Activated CD4-positive, alpha-beta T cell treated with anti-CD3 and anti-CD28 coated beads for 36 hours (primary cell): ENCODE measurements around the gene WNK1. TPM values are rescaled to one million over a fixed set of nuclear protein-coding genes. Genes with fewer than 3 reads are reported as not detected.
A peak's percentile ranks its signal among the peaks of the same experiment; 100 is the strongest.

Experiments
- ATAC-seq: fragments of 200-7000 bp; cut with Tn5 transposase; one replicate; pipeline ENCODE4 v1.10.0; 2021; ENCODE audit warnings: mild to moderate bottlenecking, moderate library complexity
- CTCF ChIA-PET: fragments of 350-600 bp; sonication (Branson Sonifier 250); formaldehyde crosslinking; loops from one replicate; lab custom pipeline; 2021; ENCODE audit warnings: antibody characterized with exemption; lab: Charles Lee
- POLR2A ChIA-PET: fragments of 350-600 bp; sonication (Branson Sonifier 250); formaldehyde crosslinking; loops from one replicate; lab custom pipeline; 2021; ENCODE audit warnings: antibody characterized with exemption, inconsistent platforms; lab: Charles Lee
- DNase-seq: peaks from one replicate; pipeline ENCODE4 v3.0.0-alpha.2; 2020
- H3K27ac Mint-ChIP-seq: one replicate; pipeline ENCODE4 v1.8.0; 2021; ENCODE audit warnings: mixed read lengths
- H3K27me3 Mint-ChIP-seq: one replicate; pipeline ENCODE4 v1.8.0; 2021; ENCODE audit warnings: mixed read lengths
- H3K36me3 Mint-ChIP-seq: one replicate; pipeline ENCODE4 v1.8.0; 2021; ENCODE audit warnings: low read depth, mixed read lengths
- H3K4me1 Mint-ChIP-seq: one replicate; pipeline ENCODE4 v1.8.0; 2021; ENCODE audit warnings: mixed read lengths
- H3K4me3 Mint-ChIP-seq: one replicate; pipeline ENCODE4 v1.8.0; 2021; ENCODE audit warnings: mild to moderate bottlenecking, moderate library complexity, mixed read lengths
- H3K9me3 Mint-ChIP-seq: one replicate; pipeline ENCODE4 v1.8.0; 2021; ENCODE audit warnings: low read depth, mixed read lengths
- intact Hi-C, 2 experiments: fragments of 100-400 bp; cut with DNase I in 1 of 2; cut with micrococcal nuclease in 1 of 2; formaldehyde crosslinking; loops; one replicate each; pipeline versions ENCODE4 v1.14.2 to v1.15.1; 2022 to 2024; cut with DNase I, micrococcal nuclease
- total RNA-seq, 2 experiments: library from RNA; stranded (reverse); gene quantifications; one replicate each; pipeline ENCODE4 v1.2.3, GENCODE V29; 2021

WNK1 gene
- total RNA-seq, 2 experiments from 2014 or later, result 127 to 147 TPM

DNA sequence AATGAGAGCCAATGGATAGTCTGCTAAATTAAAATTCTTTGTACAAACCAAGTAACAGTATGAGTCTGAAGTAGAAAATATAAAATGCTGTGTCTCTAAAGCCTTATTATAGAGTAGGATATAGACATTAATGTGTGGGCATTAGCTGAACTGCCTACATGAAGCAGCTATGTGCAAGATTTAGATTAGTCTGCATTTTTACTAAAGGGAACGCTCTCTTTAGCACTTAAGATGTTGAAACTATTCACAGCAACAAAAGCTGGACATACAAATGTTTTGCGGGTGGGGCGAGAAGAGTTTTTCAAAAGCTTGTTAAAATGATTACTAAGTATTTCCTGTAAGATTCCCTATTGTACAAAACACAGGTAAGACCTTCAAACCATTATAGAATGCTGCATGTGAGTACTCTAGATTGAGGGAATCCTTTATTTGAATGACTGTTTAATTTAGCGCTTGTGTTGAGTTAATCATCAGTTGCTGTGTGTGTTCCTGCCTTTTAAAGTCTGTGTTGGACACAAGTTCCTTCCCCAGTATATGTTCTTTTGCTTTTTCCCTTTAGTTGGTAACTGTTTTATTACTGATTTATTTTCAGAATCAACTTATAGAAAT, 110.0 kb downstream of the WNK1 start:
- ATAC-seq, result no peak
- Mint-ChIP-seq H3K36me3 (peaks cover 49% of the 10 kb centered on the region), H3K9me3 (no peaks in the 10 kb centered on the region), H3K27me3 (no peaks in the 10 kb centered on the region), H3K4me3 (no peak overlapping the region), H3K27ac (no peak overlapping the region), H3K4me1 (peaks cover 5% of the 10 kb centered on the region)
- DNase-seq, result no peak
- intact Hi-C loops, result no loop called here
- POLR2A ChIA-PET, result no interaction called here
- CTCF ChIA-PET, result interaction anchor here (0.6 to 1.2 kb wide), 2 partner anchors 9 to 287 kb away, joined by 3 read pairs; no protein-coding TSS in a partner anchor

DNA sequence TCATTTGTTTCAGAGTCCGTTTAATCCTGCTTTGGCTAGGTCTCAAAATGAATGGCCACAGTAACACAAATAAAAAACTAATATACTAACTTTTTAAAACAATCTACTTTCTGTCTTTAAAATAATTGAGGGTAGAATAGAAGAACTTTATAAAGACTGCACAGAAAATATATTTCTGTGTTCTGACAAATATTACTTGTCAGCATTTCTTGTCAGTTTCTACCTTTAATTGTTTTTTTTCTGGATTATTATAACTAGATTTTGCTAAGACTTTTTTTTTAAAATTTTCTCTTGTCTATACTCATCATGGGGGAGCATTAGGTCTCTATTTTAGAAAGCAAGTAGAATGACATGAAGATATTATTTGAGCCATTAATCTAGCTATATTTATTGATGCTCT, 110.9 kb downstream of the WNK1 start:
- POLR2A ChIA-PET, result no interaction called here
- no peak overlapping the region for H3K4me3 Mint-ChIP-seq
- no peak for DNase-seq
- H3K4me1 Mint-ChIP-seq, result peaks cover 1% of the 10 kb centered on the region
- H3K27me3 Mint-ChIP-seq, result no peaks in the 10 kb centered on the region
- no peak overlapping the region for H3K27ac Mint-ChIP-seq
- no peaks in the 10 kb centered on the region for H3K9me3 Mint-ChIP-seq
- CTCF ChIA-PET, result interaction anchor here (1.2 kb wide), 1 partner anchor 9 kb away, joined by 3 read pairs; no protein-coding TSS in a partner anchor
- no peak for ATAC-seq
- intact Hi-C loops, result no loop called here
- H3K36me3 Mint-ChIP-seq, result peaks cover 47% of the 10 kb centered on the region

DNA sequence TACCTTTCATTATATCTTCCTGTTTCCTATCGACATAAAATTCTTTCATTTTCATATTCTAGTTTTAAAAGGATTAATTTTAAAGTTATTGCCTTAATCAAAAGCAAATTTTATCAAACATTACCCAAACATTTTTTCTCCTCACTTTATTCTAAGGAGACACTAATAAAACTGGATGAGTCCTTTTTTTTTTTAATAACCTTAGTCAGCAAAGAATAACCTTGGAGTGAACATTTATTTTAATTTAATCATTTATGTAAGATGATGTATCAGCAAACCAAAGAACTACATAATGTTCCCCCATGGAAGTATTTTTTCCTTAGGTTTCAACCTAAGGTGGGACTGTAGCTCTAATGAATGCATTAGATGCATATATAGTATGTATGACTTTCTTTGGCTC, 113.2 kb downstream of the WNK1 start:
- CTCF ChIA-PET, result interaction anchor here (0.6 to 1.8 kb wide), 5 partner anchors 8 to 290 kb away, joined by 3 to 6 read pairs (median 3); no protein-coding TSS in a partner anchor
- Mint-ChIP-seq H3K27ac (no peak overlapping the region), H3K4me1 (peaks cover 15% of the 10 kb centered on the region), H3K27me3 (no peaks in the 10 kb centered on the region), H3K36me3 (peaks cover 42% of the 10 kb centered on the region), H3K4me3 (no peak overlapping the region), H3K9me3 (no peaks in the 10 kb centered on the region)
- POLR2A ChIA-PET, result no interaction called here
- ATAC-seq (no peak), DNase-seq (no peak)
- intact Hi-C loops, result no loop called here

DNA sequence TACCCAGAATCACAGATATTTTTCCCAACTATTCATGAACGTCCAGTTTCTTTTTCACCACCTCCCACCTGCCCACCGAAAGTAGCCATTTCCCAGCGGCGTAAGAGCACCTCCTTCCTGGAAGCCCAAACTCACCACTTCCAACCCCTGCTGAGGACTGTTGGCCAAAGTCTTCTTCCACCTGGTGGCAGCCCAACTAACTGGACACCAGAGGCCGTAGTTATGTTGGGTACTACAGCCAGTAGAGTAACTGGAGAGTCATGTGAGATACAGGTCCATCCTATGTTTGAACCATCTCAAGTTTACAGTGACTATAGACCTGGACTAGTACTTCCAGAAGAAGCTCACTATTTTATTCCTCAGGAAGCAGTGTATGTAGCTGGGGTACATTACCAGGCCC, 115.5 kb downstream of the WNK1 start:
- intact Hi-C loops, result no loop called here
- Mint-ChIP-seq H3K9me3 (no peaks in the 10 kb centered on the region), H3K4me1 (peaks cover 13% of the 10 kb centered on the region), H3K27me3 (no peaks in the 10 kb centered on the region), H3K27ac (no peak overlapping the region), H3K4me3 (no peak overlapping the region), H3K36me3 (peaks cover 35% of the 10 kb centered on the region)
- ChIA-PET POLR2A (interaction anchor here (0.6 kb wide), 2 partner anchors 10 to 35 kb away, joined by 3 read pairs; no protein-coding TSS in a partner anchor), CTCF (interaction anchor here (1.0 kb wide), 1 partner anchor 10 kb away, joined by 4 read pairs; no protein-coding TSS in a partner anchor)
- ATAC-seq, result no peak
- no peak for DNase-seq

DNA sequence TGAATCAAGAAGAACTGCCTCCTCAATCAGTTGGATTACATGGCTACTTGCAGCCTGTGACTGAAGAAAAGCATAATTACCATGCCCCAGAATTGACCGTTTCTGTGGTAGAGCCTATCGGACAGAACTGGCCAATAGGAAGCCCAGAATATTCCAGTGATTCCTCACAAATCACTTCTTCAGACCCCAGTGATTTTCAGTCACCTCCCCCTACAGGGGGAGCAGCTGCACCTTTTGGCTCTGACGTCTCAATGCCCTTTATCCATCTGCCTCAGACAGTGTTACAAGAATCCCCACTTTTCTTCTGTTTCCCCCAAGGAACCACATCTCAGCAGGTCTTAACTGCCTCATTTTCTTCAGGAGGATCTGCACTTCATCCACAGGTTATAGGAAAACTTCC, 116.3 kb downstream of the WNK1 start:
- no peak for DNase-seq
- peaks cover 33% of the 10 kb centered on the region for H3K36me3 Mint-ChIP-seq
- no peaks in the 10 kb centered on the region for H3K27me3 Mint-ChIP-seq
- peaks cover 13% of the 10 kb centered on the region for H3K4me1 Mint-ChIP-seq
- peak overlapping the region; percentile 26 for H3K27ac Mint-ChIP-seq
- POLR2A ChIA-PET, result interaction anchor here (0.6 kb wide), 2 partner anchors 10 to 36 kb away, joined by 3 read pairs; no protein-coding TSS in a partner anchor
- H3K4me3 Mint-ChIP-seq, result no peak overlapping the region
- ATAC-seq, result no peak
- no peaks in the 10 kb centered on the region for H3K9me3 Mint-ChIP-seq
- intact Hi-C loops, result no loop called here
- CTCF ChIA-PET, result interaction anchor here (0.6 to 0.9 kb wide), 2 partner anchors 9 to 11 kb away, joined by 3 read pairs; no protein-coding TSS in a partner anchor

DNA sequence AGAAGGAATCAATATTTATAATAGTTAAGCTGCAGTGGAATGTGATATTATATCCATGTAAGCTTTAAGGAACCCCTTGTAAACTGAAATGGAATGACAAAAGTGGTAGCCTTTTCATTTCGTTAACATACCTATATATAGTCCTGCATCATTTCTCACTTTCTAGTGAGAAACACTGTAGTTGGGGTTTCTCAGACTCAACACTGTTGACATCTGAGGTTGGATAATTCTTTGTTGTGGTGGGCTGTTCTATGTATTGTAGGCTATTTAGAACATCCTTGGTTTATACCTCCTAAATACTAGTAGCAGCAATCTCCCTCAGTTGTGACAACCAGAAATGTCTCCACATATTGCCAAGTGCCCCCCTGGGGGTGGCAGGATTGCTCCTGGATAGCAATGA, 118.0 kb downstream of the WNK1 start:
- Mint-ChIP-seq H3K27ac (no peak overlapping the region), H3K27me3 (no peaks in the 10 kb centered on the region), H3K4me3 (no peak overlapping the region), H3K36me3 (peaks cover 25% of the 10 kb centered on the region), H3K4me1 (peaks cover 13% of the 10 kb centered on the region), H3K9me3 (no peaks in the 10 kb centered on the region)
- ChIA-PET CTCF (interaction anchor here (1.2 to 2.0 kb wide), 3 partner anchors 17 to 294 kb away, joined by 4 to 6 read pairs (median 4); no protein-coding TSS in a partner anchor), POLR2A (no interaction called here)
- DNase-seq (no peak), ATAC-seq (no peak)
- intact Hi-C loops, result no loop called here

DNA sequence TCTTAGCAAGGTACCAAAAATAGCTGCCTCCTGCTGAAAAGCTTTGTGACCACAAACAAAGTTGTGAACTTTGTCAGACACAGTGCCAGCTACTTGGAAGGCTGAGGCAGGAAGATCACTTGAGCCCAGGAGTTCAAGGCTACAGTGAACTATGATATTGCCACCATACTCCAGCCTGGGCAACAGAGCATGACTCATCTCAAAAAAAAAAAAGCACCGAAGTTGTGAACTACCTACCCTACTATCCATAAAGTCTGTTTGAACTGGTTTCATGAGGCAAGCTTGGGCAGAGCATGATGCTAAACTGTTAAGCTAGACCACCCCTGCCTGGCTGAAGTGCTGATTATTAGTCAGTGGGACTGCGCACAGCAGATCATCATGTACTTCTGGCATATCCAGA, 121.6 kb downstream of the WNK1 start:
- Mint-ChIP-seq H3K9me3 (no peaks in the 10 kb centered on the region), H3K27me3 (no peaks in the 10 kb centered on the region), H3K27ac (peak overlapping the region; percentile 51), H3K4me3 (no peak overlapping the region), H3K36me3 (peaks cover 19% of the 10 kb centered on the region), H3K4me1 (peaks cover 8% of the 10 kb centered on the region)
- DNase-seq (no peak), ATAC-seq (peak; percentile 94)
- intact Hi-C loops, result no loop called here
- ChIA-PET CTCF (interaction anchor here (0.6 to 1.6 kb wide), 10 partner anchors 8 to 709 kb away, joined by 3 to 5 read pairs (median 4); no protein-coding TSS in a partner anchor), POLR2A (no interaction called here)

DNA sequence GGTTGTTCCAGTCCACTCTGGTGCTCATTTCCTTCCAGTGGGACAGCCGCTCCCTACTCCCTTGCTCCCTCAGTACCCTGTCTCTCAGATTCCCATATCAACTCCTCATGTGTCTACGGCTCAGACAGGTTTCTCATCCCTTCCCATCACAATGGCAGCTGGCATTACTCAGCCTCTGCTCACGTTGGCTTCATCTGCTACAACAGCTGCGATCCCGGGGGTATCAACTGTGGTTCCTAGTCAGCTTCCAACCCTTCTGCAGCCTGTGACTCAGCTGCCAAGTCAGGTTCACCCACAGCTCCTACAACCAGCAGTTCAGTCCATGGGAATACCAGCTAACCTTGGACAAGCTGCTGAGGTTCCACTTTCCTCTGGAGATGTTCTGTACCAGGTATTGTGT, 127.3 kb downstream of the WNK1 start:
- ChIA-PET POLR2A (no interaction called here), CTCF (interaction anchor here (1.3 kb wide), 1 partner anchor 703 kb away, joined by 3 read pairs; no protein-coding TSS in a partner anchor)
- H3K4me3 Mint-ChIP-seq, result no peak overlapping the region
- peaks cover 40% of the 10 kb centered on the region for H3K36me3 Mint-ChIP-seq
- peaks cover 5% of the 10 kb centered on the region for H3K4me1 Mint-ChIP-seq
- DNase-seq (no peak), ATAC-seq (no peak)
- H3K9me3 Mint-ChIP-seq, result no peaks in the 10 kb centered on the region
- intact Hi-C loops, result no loop called here
- no peak overlapping the region for H3K27ac Mint-ChIP-seq
- no peaks in the 10 kb centered on the region for H3K27me3 Mint-ChIP-seq

DNA sequence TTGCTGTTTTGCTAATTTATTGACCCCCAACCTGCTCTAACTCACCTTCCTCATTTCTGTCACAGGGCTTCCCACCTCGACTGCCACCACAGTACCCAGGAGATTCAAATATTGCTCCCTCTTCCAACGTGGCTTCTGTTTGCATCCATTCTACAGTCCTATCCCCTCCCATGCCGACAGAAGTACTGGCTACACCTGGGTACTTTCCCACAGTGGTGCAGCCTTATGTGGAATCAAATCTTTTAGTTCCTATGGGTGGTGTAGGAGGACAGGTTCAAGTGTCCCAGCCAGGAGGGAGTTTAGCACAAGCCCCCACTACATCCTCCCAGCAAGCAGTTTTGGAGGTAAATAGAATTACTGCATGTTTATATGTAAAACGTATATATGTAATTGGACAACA, 128.3 kb downstream of the WNK1 start:
- Mint-ChIP-seq H3K9me3 (no peaks in the 10 kb centered on the region), H3K27ac (no peak overlapping the region), H3K36me3 (peaks cover 49% of the 10 kb centered on the region), H3K4me3 (no peak overlapping the region), H3K4me1 (peaks cover 5% of the 10 kb centered on the region), H3K27me3 (no peaks in the 10 kb centered on the region)
- CTCF ChIA-PET, result no interaction called here
- DNase-seq (no peak), ATAC-seq (no peak)
- intact Hi-C loops, result no loop called here
- POLR2A ChIA-PET, result no interaction called here

DNA sequence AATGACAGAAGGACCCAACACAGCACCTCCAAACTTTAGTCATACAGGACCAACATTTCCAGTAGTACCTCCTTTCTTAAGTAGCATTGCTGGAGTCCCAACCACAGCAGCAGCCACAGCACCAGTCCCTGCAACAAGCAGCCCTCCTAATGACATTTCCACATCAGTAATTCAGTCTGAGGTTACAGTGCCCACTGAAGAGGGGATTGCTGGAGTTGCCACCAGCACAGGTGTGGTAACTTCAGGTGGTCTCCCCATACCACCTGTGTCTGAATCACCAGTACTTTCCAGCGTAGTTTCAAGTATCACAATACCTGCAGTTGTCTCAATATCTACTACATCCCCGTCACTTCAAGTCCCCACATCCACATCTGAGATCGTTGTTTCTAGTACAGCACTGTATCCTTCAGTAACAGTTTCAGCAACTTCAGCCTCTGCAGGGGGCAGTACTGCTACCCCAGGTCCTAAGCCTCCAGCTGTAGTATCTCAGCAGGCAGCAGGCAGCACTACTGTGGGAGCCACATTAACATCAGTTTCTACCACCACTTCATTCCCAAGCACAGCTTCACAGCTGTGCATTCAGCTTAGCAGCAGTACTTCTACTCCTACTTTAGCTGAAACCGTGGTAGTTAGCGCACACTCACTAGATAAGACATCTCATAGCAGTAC, 132.5 kb downstream of the WNK1 start:
- ATAC-seq (no peak), DNase-seq (no peak)
- Mint-ChIP-seq H3K4me1 (peaks cover 3% of the 10 kb centered on the region), H3K27me3 (no peaks in the 10 kb centered on the region), H3K36me3 (peaks cover 45% of the 10 kb centered on the region), H3K4me3 (no peak overlapping the region), H3K9me3 (no peaks in the 10 kb centered on the region), H3K27ac (no peak overlapping the region)
- intact Hi-C loops, result no loop called here
- CTCF ChIA-PET, result interaction anchor here (0.6 kb wide), 1 partner anchor 313 kb away, joined by 3 read pairs; no protein-coding TSS in a partner anchor
- POLR2A ChIA-PET, result no interaction called here

DNA sequence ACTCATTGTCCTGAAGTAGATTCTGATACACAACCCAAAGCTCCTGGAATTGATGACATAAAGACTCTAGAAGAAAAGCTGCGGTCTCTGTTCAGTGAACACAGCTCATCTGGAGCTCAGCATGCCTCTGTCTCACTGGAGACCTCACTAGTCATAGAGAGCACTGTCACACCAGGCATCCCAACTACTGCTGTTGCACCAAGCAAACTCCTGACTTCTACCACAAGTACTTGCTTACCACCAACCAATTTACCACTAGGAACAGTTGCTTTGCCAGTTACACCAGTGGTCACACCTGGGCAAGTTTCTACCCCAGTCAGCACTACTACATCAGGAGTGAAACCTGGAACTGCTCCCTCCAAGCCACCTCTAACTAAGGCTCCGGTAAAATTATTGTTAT, 133.3 kb downstream of the WNK1 start:
- ChIA-PET POLR2A (no interaction called here), CTCF (no interaction called here)
- Mint-ChIP-seq H3K4me3 (no peak overlapping the region), H3K4me1 (peaks cover 3% of the 10 kb centered on the region), H3K9me3 (no peaks in the 10 kb centered on the region), H3K27me3 (no peaks in the 10 kb centered on the region), H3K27ac (no peak overlapping the region), H3K36me3 (peaks cover 48% of the 10 kb centered on the region)
- ATAC-seq, result no peak
- intact Hi-C loops, result no loop called here
- DNase-seq, result no peak
